GM21576 (cell line): Measurements from ENCODE around the gene HCRTR2.
"Not testable (repeated sequence)": the region's sequence is repeated elsewhere in the genome, so short reads cannot be mapped to it uniquely, and the experiment has no call there.

ENCODE experiments used
- ATAC-seq: cut with Tn5 transposase; IDR thresholded peaks from one replicate; pipeline ENCODE4 v1.9.1; 2021; ENCODE audit warnings: mild to moderate bottlenecking, moderate library complexity; ENCODE audit not compliant: unreplicated experiment

The HCRTR2 gene

DNA sequence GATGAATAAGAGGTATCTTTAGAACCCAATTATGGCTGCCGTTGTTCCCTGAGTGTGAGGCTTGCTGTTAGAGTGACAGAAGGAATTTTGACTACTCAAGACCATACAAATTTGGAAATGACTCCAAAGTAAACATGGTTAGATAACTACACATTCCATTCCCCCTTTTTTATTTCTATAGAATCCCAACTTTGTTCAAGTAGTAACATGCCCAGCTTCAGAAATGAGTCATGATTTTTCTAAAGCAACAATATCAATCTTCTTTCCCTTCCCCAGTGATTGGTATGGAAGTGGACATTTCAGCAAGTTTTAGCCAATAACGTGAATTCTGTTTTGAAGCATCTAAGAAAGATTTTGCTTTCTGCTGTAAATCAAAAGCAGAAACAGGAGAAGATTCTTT is 37.8 kb downstream of the HCRTR2 start:
- no peak for ATAC-seq

DNA sequence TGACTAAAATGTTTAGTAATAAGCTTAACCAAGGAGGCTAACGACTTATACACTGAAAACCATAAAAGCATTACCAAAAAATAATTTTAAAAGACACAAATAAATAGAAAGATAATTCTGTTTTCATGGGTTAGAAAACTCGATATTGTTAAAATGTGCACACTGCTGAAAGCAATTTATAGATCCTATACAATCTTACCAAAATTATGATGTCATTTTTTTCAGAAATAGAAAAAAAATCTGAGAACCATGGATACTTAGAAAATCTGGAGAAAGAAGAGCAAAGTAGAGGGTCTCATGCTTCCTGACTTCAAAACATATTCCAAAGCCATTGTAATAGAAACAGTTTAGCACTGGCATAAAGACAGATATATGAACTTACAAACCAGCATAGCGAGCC is 46.6 kb downstream of the HCRTR2 start:
- ATAC-seq = no peak

DNA sequence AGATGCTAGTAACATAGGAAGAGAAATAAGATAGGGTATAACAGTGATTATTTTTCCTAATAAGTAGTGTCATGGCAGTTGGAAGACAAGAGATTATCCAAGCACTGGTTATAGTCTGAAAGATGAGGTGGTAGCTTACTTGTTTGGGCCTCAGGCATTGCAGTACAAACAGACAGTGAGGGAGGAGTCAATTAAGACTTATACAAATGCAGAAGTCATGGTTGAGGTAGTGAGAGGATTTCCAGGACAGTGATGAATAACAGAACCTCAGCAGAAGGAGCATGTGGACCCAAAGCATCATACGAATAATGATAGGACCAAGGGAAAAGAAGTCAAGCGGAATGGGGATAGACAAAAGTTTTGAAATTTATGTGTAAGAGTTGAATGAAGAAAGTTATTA is 53.5 kb downstream of the HCRTR2 start:
- no peak for ATAC-seq

DNA sequence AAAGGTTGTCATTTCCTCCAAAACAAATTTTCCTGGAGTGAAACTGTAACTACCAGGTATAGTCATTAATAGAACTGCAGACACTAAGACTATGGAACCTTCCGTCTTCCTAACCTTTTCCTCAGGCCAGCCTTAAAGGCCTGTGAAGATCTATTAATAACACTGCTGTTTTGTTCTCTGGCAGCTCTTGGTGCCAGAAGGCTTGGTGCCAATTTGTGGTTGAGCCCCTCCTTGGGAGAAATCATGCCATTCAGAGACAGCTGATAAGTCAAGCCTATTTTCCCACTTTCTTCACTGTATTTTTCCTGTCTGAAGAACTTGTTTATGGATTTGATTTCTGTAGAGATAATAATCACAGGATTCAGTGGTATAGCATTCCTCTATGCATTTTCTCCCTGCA is 64.8 kb downstream of the HCRTR2 start:
- ATAC-seq = no peak

DNA sequence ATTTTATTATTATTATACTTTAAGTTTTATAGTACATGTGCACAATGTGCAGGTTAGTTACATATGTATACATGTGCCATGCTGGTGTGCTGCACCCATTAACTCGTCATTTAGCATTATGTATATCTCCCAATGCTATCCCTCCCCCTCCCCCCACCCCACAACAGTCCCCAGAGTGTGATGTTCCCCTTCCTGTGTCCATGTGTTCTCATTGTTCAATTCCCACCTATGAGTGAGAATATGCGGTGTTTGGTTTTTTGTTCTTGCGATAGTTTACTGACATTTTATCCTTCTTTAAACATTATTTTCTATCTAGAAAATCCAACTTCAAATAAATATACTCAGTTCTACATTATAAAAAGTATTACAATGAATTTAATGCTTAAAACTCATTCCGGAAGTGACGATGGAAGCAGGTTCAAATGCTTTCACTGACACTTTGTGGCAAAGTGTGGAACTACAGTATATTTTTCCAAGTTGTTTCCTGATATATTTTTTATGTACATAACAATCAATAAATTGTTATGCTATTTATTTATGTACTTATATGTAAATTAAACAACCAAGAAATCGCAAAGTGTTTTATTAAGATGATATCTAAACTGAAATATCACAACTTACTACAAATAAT is 66.8 kb downstream of the HCRTR2 start:
- ATAC-seq = not testable (repeated sequence)

DNA sequence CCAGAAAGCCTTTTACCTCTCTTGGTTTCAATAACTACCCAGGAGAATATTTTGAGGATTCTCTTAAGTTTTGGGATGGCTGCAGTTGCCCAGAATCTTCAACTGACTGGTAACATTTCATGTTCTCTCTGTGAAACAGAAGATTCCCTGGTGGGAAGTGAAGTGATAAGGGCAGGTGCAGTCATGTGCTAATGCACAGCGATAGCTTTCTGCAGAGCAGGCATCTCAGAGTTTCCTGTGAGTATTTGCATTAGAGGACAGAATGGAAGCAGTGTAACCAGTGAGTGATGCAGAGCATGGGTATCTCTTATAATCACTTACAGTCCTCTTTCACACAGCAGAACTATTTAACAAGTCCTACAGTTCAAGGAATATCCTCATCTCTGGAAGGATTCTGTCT is 76.1 kb downstream of the HCRTR2 start:
- no peak for ATAC-seq

DNA sequence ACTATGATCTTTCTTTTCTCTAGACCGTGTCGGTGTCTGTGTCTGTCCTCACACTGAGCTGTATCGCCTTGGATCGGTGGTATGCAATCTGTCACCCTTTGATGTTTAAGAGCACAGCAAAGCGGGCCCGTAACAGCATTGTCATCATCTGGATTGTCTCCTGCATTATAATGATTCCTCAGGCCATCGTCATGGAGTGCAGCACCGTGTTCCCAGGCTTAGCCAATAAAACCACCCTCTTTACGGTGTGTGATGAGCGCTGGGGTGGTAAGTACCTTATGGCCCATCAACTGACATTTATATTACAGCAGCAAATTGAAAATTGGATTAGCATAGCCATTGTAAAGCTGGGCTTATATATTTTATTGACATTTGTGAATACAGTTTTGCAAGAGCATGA is 80.8 kb downstream of the HCRTR2 start:
- no peak for ATAC-seq

DNA sequence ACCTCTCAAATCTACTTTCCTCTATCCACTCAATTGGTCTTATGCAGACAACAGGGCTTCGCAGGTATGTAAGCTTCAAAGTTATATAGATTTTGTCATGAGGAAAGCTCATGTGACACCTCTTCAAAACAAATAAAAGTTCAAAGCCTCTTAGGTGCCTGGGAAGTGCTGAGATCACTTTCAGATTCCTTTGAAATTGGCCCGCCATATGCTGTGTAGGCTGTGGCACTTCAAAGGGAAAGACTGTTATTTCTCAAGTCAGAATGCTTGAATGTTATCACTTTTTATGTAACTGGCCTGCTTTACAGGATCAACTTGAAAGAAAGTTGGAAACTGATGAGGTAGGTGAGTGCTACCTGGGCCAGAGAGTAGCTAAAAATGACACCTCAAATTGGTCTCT is 85.9 kb downstream of the HCRTR2 start:
- ATAC-seq = no peak

DNA sequence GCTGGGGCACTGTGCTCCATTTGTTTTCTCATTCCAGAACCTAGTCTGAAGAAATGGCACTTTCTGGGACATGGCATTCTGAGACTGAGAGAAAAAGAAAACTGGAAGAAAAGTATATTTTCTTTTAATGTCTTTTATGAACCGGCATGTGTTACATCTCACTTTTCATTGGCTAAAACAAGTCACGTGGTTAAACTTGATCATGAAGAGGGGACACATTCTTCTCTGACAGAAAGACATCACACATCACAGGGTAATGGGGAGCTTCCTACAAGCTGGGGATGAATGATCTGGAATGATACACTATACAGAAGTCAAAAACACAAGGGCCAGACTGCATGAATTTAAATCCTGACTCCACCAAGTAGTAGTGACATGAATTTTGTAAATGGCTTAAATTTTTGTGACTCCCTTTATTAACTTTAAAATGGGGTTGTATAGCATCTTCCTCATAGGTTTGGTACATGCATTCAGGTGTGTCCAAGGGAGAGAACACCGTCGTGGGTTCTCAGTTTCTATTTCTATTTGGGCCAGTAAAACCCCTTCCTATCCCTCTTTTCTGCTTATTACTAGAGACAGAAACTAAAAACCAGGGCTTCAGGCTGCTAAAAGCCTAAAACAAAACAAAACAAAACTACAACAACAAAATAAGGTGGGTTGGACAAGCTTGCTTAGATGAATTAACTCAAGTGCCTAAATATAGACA is 91.2 kb downstream of the HCRTR2 start:
- no peak for ATAC-seq

DNA sequence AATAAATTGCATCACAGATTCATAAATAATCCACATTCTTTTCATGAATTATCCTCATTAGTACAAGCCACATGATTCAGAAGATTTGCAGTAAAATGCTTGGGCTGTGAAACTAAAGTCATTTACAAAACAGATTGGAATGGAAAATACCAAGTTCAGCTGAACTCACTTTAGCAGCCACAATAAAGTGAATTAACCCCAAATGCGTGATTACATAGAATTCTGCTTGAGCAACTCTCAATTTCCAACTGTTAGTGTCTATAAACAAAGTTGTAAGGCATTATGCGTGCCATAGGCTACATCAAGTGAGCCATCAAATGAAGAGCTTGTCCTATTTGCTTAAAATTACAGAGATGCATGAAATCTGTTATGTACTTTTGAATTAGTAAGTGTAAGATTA is 92.6 kb downstream of the HCRTR2 start:
- ATAC-seq = no peak

DNA sequence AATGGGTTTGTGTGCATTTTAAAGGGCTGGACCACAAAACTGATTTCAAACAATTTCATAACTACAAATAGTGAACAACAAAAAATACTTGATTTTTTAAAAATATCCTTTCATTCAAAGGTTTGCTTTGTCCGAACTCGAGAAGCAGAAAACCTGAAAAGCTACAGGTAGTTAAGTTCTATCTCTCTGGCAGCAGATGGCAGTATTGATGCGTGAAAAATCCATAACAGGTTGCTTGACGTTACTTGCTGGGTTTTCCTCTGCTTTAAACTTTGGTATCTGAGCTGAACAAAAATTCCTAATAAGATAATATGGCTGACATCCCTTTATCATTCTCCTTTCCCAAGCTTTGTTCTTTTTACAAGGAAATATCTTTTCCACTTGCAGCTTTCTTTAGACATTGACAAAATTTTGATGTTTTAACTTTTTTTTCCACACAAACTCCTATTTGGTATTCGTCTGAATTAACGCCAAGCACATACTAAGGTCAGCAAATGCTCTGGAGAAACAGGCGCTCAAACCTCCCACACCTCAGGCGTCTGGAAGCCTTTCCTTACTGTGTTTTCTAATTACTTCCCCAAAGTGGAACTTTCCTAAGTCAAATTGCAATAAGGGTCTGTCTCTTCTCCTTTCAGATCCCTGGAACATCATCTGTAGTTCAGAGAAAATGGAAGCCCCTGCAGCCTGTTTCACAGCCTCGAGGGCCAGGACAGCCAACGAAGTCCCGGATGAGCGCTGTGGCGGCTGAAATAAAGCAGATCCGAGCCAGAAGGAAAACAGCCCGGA is 102.6 kb downstream of the HCRTR2 start:
- ATAC-seq = peak; percentile 64

DNA sequence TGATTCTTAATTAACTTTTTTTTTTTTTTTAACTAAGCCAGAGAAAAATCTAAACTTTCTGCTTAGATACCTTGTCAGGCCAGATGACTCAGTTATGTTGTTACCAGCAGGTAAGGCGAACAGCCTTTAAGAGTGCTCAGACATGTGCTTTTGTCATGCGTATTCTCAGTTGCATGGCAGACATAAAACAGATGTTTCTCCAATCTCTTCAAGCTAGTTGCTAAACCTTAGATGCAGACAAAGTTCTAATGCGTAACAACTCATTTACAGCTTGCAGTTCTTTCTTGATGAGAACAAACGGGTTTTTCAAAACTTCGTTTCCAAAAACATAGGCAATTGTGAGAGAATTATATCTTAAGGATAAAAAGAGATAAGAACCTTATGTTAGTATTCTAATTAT is 103.3 kb downstream of the HCRTR2 start:
- no peak for ATAC-seq

DNA sequence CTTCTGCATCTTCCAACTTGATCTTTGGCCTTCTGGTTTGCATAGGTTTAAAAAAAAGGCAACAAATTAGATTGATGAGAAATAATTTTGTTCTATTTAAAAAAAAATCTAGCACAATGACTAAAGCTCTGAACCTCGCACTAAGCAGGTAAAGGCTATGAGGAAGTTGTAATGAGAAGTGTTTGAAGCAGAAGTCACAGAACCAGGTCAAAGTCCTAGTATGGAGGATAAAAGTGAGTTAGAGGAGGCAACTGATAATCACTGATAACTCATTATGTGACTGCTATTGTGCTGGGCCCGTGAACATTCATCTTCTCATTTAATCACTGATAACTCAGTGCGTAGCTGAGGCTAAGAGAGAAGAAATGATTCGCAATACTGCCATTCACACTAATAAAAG is 106.9 kb downstream of the HCRTR2 start:
- no peak for ATAC-seq

DNA sequence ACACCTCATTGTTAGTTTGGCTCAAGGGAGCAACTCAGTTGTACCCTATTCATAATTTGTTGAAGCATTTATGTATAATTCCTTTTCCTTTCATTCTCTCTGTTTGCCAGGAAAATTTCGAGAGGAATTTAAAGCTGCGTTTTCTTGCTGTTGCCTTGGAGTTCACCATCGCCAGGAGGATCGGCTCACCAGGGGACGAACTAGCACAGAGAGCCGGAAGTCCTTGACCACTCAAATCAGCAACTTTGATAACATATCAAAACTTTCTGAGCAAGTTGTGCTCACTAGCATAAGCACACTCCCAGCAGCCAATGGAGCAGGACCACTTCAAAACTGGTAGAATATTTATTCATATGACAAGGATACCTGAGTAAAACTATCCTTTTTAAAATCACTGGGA is 107.8 kb downstream of the HCRTR2 start:
- no peak for ATAC-seq

DNA sequence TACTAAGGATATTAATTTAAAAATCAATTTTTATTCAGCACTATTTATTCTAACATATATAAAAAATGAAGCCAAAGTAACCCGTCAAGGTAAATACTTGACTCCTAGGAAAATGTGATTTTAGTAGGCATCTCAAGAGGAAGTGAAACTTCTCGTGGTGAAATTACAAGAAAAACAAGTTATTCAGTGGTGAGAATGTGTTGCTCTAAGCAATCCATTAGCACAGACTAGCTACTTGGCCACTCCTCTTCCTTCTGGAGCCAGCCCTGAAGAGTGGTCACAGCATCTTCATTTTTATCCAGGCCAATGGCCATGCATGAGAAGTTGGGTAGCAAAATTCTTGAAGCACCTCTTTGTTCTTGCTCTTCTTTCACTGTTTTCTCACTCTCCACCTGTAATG is 112.5 kb downstream of the HCRTR2 start:
- ATAC-seq = no peak

DNA sequence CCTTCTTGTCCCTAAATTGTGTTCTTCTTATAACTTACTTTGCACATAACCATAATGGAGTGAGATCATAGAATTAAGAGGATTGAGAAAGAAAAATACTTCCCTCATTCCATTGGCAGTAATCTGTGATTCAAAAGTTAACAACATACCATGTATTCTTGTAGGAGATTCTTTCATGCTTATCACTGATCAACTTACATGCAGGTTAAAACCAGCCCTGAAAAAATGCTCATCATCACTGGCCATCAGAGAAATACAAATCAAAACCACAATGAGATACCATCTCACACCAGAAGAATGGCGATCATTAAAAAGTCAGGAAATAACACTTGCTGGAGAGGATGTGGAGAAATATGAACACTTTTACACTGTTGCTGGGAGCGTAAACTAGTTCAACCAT is 116.4 kb downstream of the HCRTR2 start:
- ATAC-seq = no peak

DNA sequence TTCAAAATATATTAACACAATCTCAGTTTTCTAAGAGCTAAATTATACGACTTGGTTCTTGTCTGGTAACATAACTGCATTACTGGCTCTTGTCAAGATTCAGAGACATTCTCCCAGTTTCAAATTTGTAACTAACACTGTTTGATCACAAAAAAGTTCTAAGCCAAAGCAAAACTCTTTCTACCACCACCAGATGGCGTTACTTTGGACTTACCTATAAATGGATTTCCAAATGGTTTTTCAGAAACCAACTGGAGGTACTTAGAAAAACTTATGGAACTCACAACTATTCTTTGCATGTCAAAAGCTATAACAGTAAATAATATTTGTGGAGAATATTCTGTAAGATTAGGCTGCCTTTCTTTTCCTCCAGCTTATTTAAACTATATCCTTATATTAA is 118.8 kb downstream of the HCRTR2 start:
- no peak for ATAC-seq

DNA sequence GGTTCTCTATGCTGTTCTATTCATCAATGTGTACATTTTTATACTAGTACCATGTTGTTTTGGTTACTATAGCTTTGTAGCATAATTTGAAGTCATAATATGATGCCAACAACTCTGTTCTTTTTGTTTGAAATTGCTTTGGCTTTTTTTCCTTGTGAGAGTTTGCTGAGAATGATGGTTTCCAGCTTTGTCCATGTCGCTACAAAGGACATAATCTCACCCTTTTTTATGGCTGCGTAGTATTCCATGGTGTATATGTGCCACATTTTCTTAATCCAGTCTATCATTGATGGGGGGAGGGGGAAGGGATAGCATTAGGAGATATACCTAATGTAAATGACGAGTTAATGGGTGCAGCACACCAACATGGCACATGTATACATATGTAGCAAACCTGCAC is 122.9 kb downstream of the HCRTR2 start:
- ATAC-seq = not testable (repeated sequence)

DNA sequence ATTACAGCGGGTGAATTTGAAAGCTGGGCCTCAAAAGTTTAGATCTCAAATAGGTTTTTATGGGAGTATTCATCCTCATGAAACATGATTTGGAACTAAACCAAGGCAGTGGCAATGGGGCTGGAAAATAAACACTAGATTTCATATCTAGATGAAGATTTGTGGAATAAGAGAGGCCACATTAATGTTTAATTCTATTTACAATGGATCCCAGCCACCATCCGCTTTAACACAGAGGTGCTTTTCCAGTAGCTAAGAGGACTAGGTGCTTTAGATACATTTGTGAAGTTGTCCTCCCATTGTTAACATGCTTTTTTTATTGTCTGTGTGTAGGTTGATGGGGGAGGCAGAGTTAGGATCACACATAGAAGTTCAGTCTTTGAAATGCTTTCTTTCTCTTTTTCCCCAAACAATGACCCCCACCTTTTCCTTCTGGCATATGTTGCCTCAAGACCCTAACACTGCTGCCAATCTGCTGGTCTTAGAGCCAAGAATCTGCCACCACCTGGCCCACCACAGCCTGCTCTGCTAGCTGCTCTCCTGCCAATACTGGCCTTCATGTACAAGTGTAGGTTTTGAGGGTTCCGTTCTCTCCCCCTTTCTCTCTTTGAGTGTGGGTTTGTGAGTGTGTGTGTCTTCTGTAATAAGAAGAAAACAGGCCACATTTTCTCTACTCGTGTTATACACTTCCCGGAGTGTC is 125.1 kb downstream of the HCRTR2 start:
- ATAC-seq = no peak

DNA sequence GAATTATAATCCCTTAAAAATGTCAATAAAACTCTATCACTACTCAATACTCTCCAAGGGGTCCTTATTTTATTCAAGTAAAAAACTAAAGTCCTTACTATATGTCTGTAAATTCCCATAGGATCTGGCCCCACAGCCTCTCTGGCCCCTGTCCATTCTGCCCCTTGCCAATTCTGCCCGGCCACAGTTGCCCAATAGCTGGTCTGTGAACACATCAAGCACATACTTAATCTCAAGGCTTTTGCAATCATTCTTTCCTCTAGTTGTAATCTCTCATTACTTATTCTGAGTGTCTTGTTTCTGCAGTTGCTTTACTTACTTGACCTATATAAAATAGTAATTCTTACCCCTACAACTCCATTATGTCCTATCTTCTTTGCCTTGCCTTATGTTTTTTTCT is 130.4 kb downstream of the HCRTR2 start:
- no peak for ATAC-seq

DNA sequence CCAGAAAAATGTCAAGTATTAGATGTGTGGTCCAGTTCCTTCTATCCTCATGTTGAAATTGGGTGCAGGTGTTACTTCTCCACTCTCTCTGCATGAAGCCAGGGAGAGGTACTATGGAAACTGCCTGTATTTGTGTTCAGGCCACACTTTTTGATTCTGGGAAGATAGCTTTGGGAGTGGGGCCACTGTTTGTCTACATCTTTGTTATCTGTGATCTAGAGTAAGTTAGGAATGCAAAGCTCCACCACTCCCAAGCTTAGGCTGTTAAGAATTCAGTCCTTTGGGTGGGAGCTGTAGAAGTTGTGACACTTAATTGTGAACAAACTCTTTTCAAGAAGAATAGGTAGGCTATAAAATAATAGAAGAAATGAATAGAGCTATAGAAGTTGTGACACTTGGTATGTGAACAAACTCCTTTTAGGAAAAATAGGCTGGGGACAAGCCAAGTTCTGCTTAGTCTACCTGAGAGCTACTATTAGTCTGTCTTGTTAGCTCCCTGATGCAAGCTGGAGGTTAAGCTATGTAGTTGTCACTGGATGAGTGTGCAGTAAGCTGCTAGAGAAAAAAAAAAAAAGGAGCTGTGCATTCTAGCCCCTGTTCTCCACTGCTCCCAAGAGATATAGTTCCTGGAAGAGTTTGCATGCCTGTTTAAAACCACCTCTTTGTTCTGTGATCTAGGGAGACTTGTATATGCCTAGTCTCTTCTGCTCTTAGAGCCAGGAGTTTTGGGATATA is 145.8 kb downstream of the HCRTR2 start:
- no peak for ATAC-seq
